ENCODE results near the gene MTX2. TPM values are rescaled to one million over a fixed set of nuclear protein-coding genes. Genes with fewer than 3 reads are reported as not detected.

Gene MTX2
- total RNA-seq, 4 donors from 2014 or later: 28.1 to 32.1 (median 31.3) TPM

DNA sequence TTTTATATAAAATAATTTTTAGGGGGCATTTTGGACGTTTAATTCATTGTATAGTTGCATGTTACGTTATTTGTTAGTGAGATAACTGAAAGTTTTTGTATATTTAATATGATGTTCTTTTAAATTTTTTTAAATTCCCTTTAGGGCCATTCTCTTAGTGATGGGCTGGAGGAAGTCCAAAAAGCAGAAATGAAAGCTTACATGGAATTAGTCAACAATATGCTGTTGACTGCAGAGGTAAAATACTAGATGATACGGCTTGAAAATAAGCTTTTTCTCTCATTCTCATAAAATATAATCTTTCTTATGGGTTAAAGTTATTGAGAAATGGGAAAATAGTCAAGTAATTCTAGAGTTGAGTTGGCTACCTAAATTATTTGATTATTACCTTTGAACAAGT, 58.9 kb downstream of the MTX2 start:
- no peak for TF ChIP-seq POLR2A (IDR thresholded peaks at IDR 0.05)
- TF ChIP-seq, protein P1, sequence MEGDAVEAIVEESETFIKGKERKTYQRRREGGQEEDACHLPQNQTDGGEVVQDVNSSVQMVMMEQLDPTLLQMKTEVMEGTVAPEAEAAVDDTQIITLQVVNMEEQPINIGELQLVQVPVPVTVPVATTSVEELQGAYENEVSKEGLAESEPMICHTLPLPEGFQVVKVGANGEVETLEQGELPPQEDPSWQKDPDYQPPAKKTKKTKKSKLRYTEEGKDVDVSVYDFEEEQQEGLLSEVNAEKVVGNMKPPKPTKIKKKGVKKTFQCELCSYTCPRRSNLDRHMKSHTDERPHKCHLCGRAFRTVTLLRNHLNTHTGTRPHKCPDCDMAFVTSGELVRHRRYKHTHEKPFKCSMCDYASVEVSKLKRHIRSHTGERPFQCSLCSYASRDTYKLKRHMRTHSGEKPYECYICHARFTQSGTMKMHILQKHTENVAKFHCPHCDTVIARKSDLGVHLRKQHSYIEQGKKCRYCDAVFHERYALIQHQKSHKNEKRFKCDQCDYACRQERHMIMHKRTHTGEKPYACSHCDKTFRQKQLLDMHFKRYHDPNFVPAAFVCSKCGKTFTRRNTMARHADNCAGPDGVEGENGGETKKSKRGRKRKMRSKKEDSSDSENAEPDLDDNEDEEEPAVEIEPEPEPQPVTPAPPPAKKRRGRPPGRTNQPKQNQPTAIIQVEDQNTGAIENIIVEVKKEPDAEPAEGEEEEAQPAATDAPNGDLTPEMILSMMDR (IDR thresholded peaks at IDR 0.05): no peak
- Histone ChIP-seq H3K36me3 (no peaks in the 10 kb centered on the region), H3K4me3 (no peak overlapping the region), H3K4me1 (no peaks in the 10 kb centered on the region), H3K27me3 (no peaks in the 10 kb centered on the region), H3K9me3 (no peaks in the 10 kb centered on the region), H3K27ac (no peak overlapping the region)
- intact Hi-C loops (cut with DNase I; ENCODE audit: low total_unique reads): no loop called here
- no peak for DNase-seq

DNA sequence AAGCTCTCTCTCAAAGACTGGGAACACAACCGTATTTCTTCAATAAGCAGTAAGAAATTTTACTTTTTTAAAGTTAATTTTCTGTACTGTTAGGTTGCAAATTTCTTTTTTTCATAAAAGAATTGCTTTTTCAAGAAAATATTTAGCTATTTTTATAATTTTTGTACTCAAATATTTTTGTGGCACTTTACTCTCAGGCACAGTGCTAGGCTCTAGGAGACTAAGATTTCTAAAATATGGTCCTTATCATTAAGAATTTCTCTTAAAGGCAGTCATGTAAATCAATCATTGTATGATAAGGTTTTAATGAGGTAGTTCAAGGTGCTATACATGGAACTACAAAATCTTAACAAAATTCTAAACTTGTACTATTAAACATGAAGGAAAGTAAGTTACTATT, 61.4 kb downstream of the MTX2 start:
- TF ChIP-seq POLR2A (IDR thresholded peaks at IDR 0.05): no peak
- TF ChIP-seq, protein P1 (IDR thresholded peaks at IDR 0.05): no peak
- Histone ChIP-seq H3K36me3 (no peaks in the 10 kb centered on the region), H3K4me3 (no peak overlapping the region), H3K27ac (no peak overlapping the region), H3K9me3 (no peaks in the 10 kb centered on the region), H3K4me1 (no peaks in the 10 kb centered on the region), H3K27me3 (no peaks in the 10 kb centered on the region)
- DNase-seq: no peak
- intact Hi-C loops (cut with DNase I; ENCODE audit: low total_unique reads): no loop called here

DNA sequence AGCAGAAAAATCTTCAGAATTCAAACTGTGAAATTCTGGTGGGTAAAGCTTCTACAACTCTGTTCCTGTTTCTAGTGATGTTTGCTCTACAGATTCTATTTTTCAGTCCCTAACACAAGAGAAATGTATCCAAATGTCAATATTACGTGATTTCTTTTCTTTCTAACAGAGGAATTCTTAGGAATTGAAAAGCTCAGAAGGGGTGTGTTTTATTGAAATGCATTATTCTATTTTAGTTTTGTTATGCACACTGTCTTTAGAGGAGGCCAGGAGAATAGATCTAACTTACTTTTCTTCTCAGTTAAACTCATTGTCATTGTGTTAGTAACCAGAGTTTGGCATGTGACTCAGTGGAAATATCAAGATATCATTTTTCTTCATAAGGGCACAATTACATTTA, 62.4 kb downstream of the MTX2 start:
- TF ChIP-seq POLR2A (IDR thresholded peaks at IDR 0.05): no peak
- TF ChIP-seq, protein P1 (IDR thresholded peaks at IDR 0.05): no peak
- no peak overlapping the region for H3K27ac ChIP-seq
- no peak for DNase-seq
- no peaks in the 10 kb centered on the region for H3K4me1 ChIP-seq
- no peak overlapping the region for H3K4me3 ChIP-seq
- no peaks in the 10 kb centered on the region for H3K9me3 ChIP-seq
- H3K27me3 ChIP-seq: no peaks in the 10 kb centered on the region
- H3K36me3 ChIP-seq: no peaks in the 10 kb centered on the region
- intact Hi-C loops (cut with DNase I; ENCODE audit: low total_unique reads): no loop called here

GRCh38 chr2:176334729-176335128, 65.5 kb downstream of the MTX2 start:
- no peak for TF ChIP-seq POLR2A (IDR thresholded peaks at IDR 0.05)
- TF ChIP-seq, protein P1 (IDR thresholded peaks at IDR 0.05): no peak

DNA sequence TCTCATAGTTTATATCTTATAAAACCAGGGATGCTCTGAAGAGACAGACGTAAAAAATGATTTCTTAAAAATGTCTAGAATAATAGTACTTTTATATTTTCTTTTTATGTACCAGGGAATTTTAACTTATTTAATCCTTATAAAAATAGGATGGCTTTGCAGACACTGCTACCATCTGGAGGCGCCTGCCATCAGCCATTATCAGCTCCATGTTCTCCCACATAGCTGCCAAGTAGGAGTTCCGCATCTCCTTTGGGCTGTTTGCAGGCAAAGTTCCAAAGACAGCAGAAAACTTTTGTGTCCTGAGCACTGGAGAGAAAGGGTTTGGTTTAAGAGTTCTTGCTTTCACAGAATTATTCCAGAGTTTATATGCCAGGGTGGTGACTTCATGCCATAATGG, 69.2 kb downstream of the MTX2 start:
- TF ChIP-seq, protein P1 (IDR thresholded peaks at IDR 0.05): no peak
- no peak for TF ChIP-seq POLR2A (IDR thresholded peaks at IDR 0.05)
- H3K27ac ChIP-seq: no peak overlapping the region
- H3K9me3 ChIP-seq: no peaks in the 10 kb centered on the region
- no peak for DNase-seq
- no peaks in the 10 kb centered on the region for H3K4me1 ChIP-seq
- no peak overlapping the region for H3K4me3 ChIP-seq
- intact Hi-C loops (cut with DNase I; ENCODE audit: low total_unique reads): no loop called here
- no peaks in the 10 kb centered on the region for H3K27me3 ChIP-seq
- no peaks in the 10 kb centered on the region for H3K36me3 ChIP-seq

More at GRCh38 chr2:176334729-176335128, 65.5 kb downstream of the MTX2 start:
- H3K27ac ChIP-seq: no peak overlapping the region
- no peaks in the 10 kb centered on the region for H3K4me1 ChIP-seq
- no peak overlapping the region for H3K4me3 ChIP-seq
- no peak for DNase-seq
- intact Hi-C loops (cut with DNase I; ENCODE audit: low total_unique reads): no loop called here
- H3K9me3 ChIP-seq: no peaks in the 10 kb centered on the region
- no peaks in the 10 kb centered on the region for H3K27me3 ChIP-seq
- no peaks in the 10 kb centered on the region for H3K36me3 ChIP-seq
